Endothelial cell of umbilical vein (primary cell): ENCODE data around the gene APCDD1. TPM values are rescaled to one million over a fixed set of nuclear protein-coding genes. Genes with fewer than 3 reads are reported as not detected.

Experiments
- BruUV-seq: library from RNA; stranded (reverse); fragments of 400-500 nt; replicated peaks from 2 replicates; lab custom pipeline; 2021; lab: Mats Ljungman, UMichigan
- CTCF ChIA-PET: fragments of 300-600, 350-600 bp; sonication (Branson Sonifier 250); formaldehyde crosslinking; loops from one replicate; lab custom pipeline; 2021; ENCODE audit warnings: antibody characterized with exemption, inconsistent platforms; lab: Charles Lee
- POLR2A ChIA-PET: fragments of 300-600, 350-600 bp; sonication (Branson Sonifier 250); formaldehyde crosslinking; loops from one replicate; lab custom pipeline; 2021; ENCODE audit warnings: antibody characterized with exemption, inconsistent platforms; lab: Charles Lee
- DNase-seq: peaks from one replicate; pipeline ENCODE4 v3.0.0-alpha.2; 2011; ENCODE audit warnings: low read depth, low spot score
- FAIRE-seq: peaks from 2 replicates; lab custom pipeline; 2011; peaks lifted over from hg19 to GRCh38; lab: Jason Lieb, UNC
- H2AFZ ChIP-seq: 2 replicates; pipeline ENCODE4 v1.6.0; 2012; ENCODE audit warnings: low read depth, low read length, control low read depth, inconsistent platforms
- H3K27ac ChIP-seq: 2 replicates; pipeline ENCODE4 v1.5.1; 2011; ENCODE audit warnings: low read depth, mild to moderate bottlenecking, control low read depth, low read length, moderate library complexity; ENCODE audit not compliant: insufficient read depth
- H3K27me3 ChIP-seq, 2 experiments: 2 replicates each; pipeline versions ENCODE4 v1.6.0 to v1.6.1; 2011; ENCODE audit warnings: low read length in 2 of 2, mixed read lengths in 1 of 2; ENCODE audit not compliant: control insufficient read depth in 2 of 2, insufficient read depth in 2 of 2
- H3K36me3 ChIP-seq, 2 experiments: 2 replicates in 1 of 2; 3 replicates in 1 of 2; pipeline ENCODE4 v1.5.1; 2011; ENCODE audit warnings: low read length in 2 of 2, mild to moderate bottlenecking in 1 of 2, moderate library complexity in 1 of 2; ENCODE audit not compliant: control insufficient read depth in 2 of 2, insufficient read depth in 2 of 2; ENCODE audit errors: extremely low read depth in 1 of 2
- H3K4me1 ChIP-seq: 3 replicates; pipeline ENCODE4 v1.5.1; 2011; ENCODE audit warnings: mild to moderate bottlenecking, low read length; ENCODE audit not compliant: control insufficient read depth, insufficient read depth; ENCODE audit errors: extremely low read depth
- H3K4me2 ChIP-seq: 2 replicates; pipeline ENCODE4 v1.6.1; 2011; ENCODE audit warnings: low read length, control low read depth, mixed read lengths; ENCODE audit not compliant: insufficient read depth
- H3K4me3 ChIP-seq, 3 experiments: fragments of 200-600 bp in 1 of 3; sonication (generic), shearing (Covaris generic) in 1 of 3; replicated peaks in 1 of 3; 2 replicates each; pipeline ENCODE4 v1.5.1; 2011 to 2016; ENCODE audit warnings: control low read depth in 3 of 3, low read length in 3 of 3, mild to moderate bottlenecking in 2 of 3, inconsistent platforms in 1 of 3, low read depth in 1 of 3, moderate library complexity in 1 of 3; ENCODE audit not compliant: insufficient read depth in 1 of 3
- H3K79me2 ChIP-seq: 2 replicates; pipeline ENCODE4 v1.6.0; 2012; ENCODE audit warnings: low read length, inconsistent platforms; ENCODE audit not compliant: control insufficient read depth, insufficient read depth
- H3K9ac ChIP-seq: replicated peaks from 2 replicates; pipeline ENCODE3; 2011; ENCODE audit warnings: low read length, control low read depth; ENCODE audit not compliant: insufficient read depth; ENCODE audit errors: extremely low read depth
- H3K9me1 ChIP-seq: replicated peaks from 3 replicates; pipeline ENCODE4 v1.6.0; 2011; ENCODE audit warnings: mild to moderate bottlenecking, low read length; ENCODE audit not compliant: control insufficient read depth, insufficient read depth; ENCODE audit errors: extremely low read depth
- H3K9me3 ChIP-seq: replicated peaks from 2 replicates; pipeline ENCODE4 v1.5.1; 2012; ENCODE audit warnings: low read length, inconsistent platforms; ENCODE audit not compliant: control insufficient read depth, insufficient read depth
- H4K20me1 ChIP-seq: replicated peaks from 2 replicates; pipeline ENCODE3; 2011; ENCODE audit warnings: mild to moderate bottlenecking, low read length; ENCODE audit not compliant: control insufficient read depth, insufficient read depth; ENCODE audit errors: extremely low read depth
- EZH2 ChIP-seq: IDR thresholded peaks from 2 replicates; pipeline ENCODE4 v1.6.1; 2012; ENCODE audit warnings: borderline replicate concordance, low read depth, mild to moderate bottlenecking, moderate library complexity, low read length, inconsistent platforms; ENCODE audit not compliant: severe bottlenecking
- FOS ChIP-seq: IDR thresholded peaks from 2 replicates; pipeline ENCODE4 v1.6.1; 2011; ENCODE audit warnings: mild to moderate bottlenecking, low read length, moderate library complexity, borderline replicate concordance; ENCODE audit not compliant: insufficient read depth
- GATA2 ChIP-seq: IDR thresholded peaks from 2 replicates; pipeline ENCODE4 v1.7.0; 2011; ENCODE audit warnings: low read depth, mild to moderate bottlenecking, moderate library complexity, mixed read lengths, low read length; ENCODE audit not compliant: insufficient read length, insufficient read depth
- JUN ChIP-seq: IDR thresholded peaks from 2 replicates; pipeline ENCODE4 v1.6.1; 2011; ENCODE audit warnings: borderline replicate concordance, low read depth; ENCODE audit not compliant: insufficient read length, insufficient read depth
- MAX ChIP-seq: IDR thresholded peaks from 2 replicates; pipeline ENCODE4 v1.6.1; 2011; ENCODE audit not compliant: insufficient read depth, insufficient read length
- MYC ChIP-seq: IDR thresholded peaks from one replicate; pipeline ENCODE4 v1.6.1; 2011; ENCODE audit warnings: mild to moderate bottlenecking, low read depth, low read length
- POLR2A ChIP-seq: IDR thresholded peaks from 2 replicates; pipeline ENCODE4 v1.6.1; 2012; ENCODE audit warnings: low read depth, mild to moderate bottlenecking, control low read depth, low read length
- POLR2AphosphoS5 ChIP-seq: IDR thresholded peaks from 2 replicates; pipeline ENCODE4 v1.6.1; 2012; ENCODE audit warnings: low read depth, mild to moderate bottlenecking, control low read depth, low read length, moderate library complexity; ENCODE audit not compliant: insufficient read depth
- dilution Hi-C: fragments of 300-500 bp; cut with MboI; formaldehyde crosslinking; loops from one replicate; pipeline ENCODE4 v1.15.0; 2019; ENCODE audit warnings: low sequenced_read_pairs; ENCODE audit not compliant: extremely low pct_ligation_motif_present
- intact Hi-C: fragments of 100-400 bp; cut with micrococcal nuclease; formaldehyde crosslinking; loops from one replicate; pipeline ENCODE4 v1.10.0; 2022
- polyA plus RNA-seq, 4 experiments: library from polyadenylated mRNA; depleted of rRNA in 3 of 4; stranded (reverse) in 3 of 4; unstranded in 1 of 4; fragments of >200 nt; gene quantifications; 2 replicates each; pipeline versions ENCODE4 v1.2.1 to v1.2.3, GENCODE V29; 2011 to 2012; ENCODE audit warnings: missing spikeins in 1 of 4
- total RNA-seq: library from RNA; stranded (reverse); gene quantifications from 2 replicates; pipeline ENCODE4 v1.2.3, GENCODE V29; 2021
- TF ChIP-seq, protein P1 (sequence below), 2 donors: IDR thresholded peaks; 1 replicate in 1 of 2; 2 replicates in 1 of 2; pipeline ENCODE4 v1.5.1; 2011; ENCODE audit warnings: low read length in 2 of 2, mild to moderate bottlenecking in 2 of 2, moderate library complexity in 2 of 2, control low read depth in 1 of 2, inconsistent platforms in 1 of 2, low read depth in 1 of 2; ENCODE audit not compliant: insufficient read depth in 1 of 2; ENCODE audit errors: extremely low read depth in 1 of 2

APCDD1 gene
- total and polyA plus RNA-seq, 2 donors (not counting 3 experiments of a cell fraction or from before 2014, with no cell fraction given): 0.95 to 1.4 TPM

DNA sequence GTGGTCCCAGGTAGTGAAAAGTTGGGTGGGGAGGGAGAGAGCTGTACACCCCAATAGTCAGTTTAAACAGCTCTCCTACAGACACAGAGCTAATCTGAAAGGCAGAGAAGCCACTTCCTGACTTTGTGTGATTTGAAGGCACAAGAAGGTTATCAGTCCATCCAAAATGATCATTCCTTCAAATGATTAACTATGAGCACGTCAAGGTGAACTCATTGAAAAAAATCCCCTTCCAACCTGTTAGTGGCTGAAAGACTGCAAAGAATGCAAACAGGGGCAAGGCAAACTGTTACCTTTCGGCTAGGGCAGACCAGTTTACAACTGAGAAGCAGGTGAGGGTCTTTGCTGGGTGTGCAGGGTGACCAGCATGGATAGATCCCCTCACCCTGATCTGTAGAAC is 22.8 kb upstream of the APCDD1 start:
- BruUV-seq: no TSS peak
- Histone ChIP-seq H3K9me3 (no peaks in the 10 kb centered on the region), H3K4me2 (no peak overlapping the region), H3K27ac (no peak overlapping the region), H3K4me1 (no peaks in the 10 kb centered on the region), H4K20me1 (no peaks in the 10 kb centered on the region), H3K4me3 (no peak overlapping the region), H3K27me3 (peaks cover 0 to 5% of the 10 kb centered on the region in 2 experiments), H3K36me3 (no peaks in the 10 kb centered on the region), H3K9me1 (no peaks in the 10 kb centered on the region), H3K9ac (no peak overlapping the region), H2AFZ (no peak overlapping the region), H3K79me2 (no peaks in the 10 kb centered on the region)
- DNase-seq (no peak), FAIRE-seq (no peak)
- POLR2A ChIA-PET: no interaction called here
- intact Hi-C loops: no loop called here
- dilution Hi-C loops: no loop called here
- CTCF ChIA-PET: no interaction called here
- no peak for TF ChIP-seq POLR2A
- no peak for TF ChIP-seq MYC
- TF ChIP-seq POLR2AphosphoS5: no peak
- no peak for TF ChIP-seq MAX
- no peak for TF ChIP-seq JUN
- no peak for TF ChIP-seq FOS
- no peak for TF ChIP-seq GATA2
- no peak for TF ChIP-seq EZH2
- TF ChIP-seq, protein P1, sequence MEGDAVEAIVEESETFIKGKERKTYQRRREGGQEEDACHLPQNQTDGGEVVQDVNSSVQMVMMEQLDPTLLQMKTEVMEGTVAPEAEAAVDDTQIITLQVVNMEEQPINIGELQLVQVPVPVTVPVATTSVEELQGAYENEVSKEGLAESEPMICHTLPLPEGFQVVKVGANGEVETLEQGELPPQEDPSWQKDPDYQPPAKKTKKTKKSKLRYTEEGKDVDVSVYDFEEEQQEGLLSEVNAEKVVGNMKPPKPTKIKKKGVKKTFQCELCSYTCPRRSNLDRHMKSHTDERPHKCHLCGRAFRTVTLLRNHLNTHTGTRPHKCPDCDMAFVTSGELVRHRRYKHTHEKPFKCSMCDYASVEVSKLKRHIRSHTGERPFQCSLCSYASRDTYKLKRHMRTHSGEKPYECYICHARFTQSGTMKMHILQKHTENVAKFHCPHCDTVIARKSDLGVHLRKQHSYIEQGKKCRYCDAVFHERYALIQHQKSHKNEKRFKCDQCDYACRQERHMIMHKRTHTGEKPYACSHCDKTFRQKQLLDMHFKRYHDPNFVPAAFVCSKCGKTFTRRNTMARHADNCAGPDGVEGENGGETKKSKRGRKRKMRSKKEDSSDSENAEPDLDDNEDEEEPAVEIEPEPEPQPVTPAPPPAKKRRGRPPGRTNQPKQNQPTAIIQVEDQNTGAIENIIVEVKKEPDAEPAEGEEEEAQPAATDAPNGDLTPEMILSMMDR (IDR thresholded peaks at IDR 0.05; ENCODE audit: extremely low read depth in 1 of 2, insufficient read depth in 1 of 2, low read depth in 1 of 2, low read length in 2 of 2): no peak
